Caki2 (cell line): ENCODE measurements around the gene PSMB5. TPM values are rescaled to one million over a fixed set of nuclear protein-coding genes. Genes with fewer than 3 reads are reported as not detected.

ENCODE experiments used
- DNase-seq: peaks from one replicate; pipeline ENCODE4 v3.0.0-alpha.2; 2015; ENCODE audit warnings: low read depth
- in situ Hi-C: cut with HindIII; loops from 2 replicates; pipeline ENCODE4 v1.10.0; 2016; ENCODE audit warnings: low sequenced_read_pairs, low pct_unique_long_range_greater_than_20kb, mixed read lengths
- total RNA-seq: library from RNA; depleted of rRNA; stranded (reverse); fragments of >200 nt; shearing (Covaris generic); gene quantifications from 2 replicates; pipeline ENCODE4 v1.2.3, GENCODE V29; 2014; ENCODE audit warnings: low replicate concordance; rRNA removed

PSMB5 gene
- 225 and 270 TPM in 2 replicates for total RNA-seq

- in situ Hi-C loops, result no loop called here
Observed at GRCh38 chr14:23034498-23035302, at the start of gene PSMB5. Gene PSMB5, minus strand, starts transcription at chr14:23034900. Its CDS starts 19 bp downstream, at chr14:23034881.

GRCh38 chr14:23080474-23080873 is 45.8 kb upstream of the PSMB5 start:
- no peak for DNase-seq
- in situ Hi-C loops, result no loop called here

More at GRCh38 chr14:23034498-23035302, at the start of gene PSMB5:
- peak; percentile 92 for DNase-seq

- in situ Hi-C loops, result no loop called here
- DNase-seq, result no peak
Observed at GRCh38 chr14:23079716-23080115, 45.0 kb upstream of the PSMB5 start.

- in situ Hi-C loops, result no loop called here
- DNase-seq, result peak; percentile 77
Observed at GRCh38 chr14:23078692-23079116, 44.0 kb upstream of the PSMB5 start.

GRCh38 chr14:23077962-23078361 is 43.3 kb upstream of the PSMB5 start:
- DNase-seq, result no peak
- in situ Hi-C loops, result no loop called here

- in situ Hi-C loops, result no loop called here
- no peak for DNase-seq
Observed at GRCh38 chr14:23076785-23077408, 42.2 kb upstream of the PSMB5 start.

GRCh38 chr14:23074906-23075305 is 40.2 kb upstream of the PSMB5 start:
- DNase-seq, result no peak
- in situ Hi-C loops, result no loop called here

- in situ Hi-C loops, result no loop called here
- no peak for DNase-seq
Observed at GRCh38 chr14:23071921-23072539, 37.3 kb upstream of the PSMB5 start.

- DNase-seq, result peak; percentile 78
- in situ Hi-C loops, result no loop called here
Observed at GRCh38 chr14:23071244-23071920, 36.7 kb upstream of the PSMB5 start.

GRCh38 chr14:23070262-23071129 is 35.8 kb upstream of the PSMB5 start:
- DNase-seq, result no peak
- in situ Hi-C loops, result no loop called here

- no peak for DNase-seq
- in situ Hi-C loops, result no loop called here
Observed at GRCh38 chr14:23069413-23069806, 34.7 kb upstream of the PSMB5 start.

- DNase-seq, result peak; percentile 86
- in situ Hi-C loops, result no loop called here
Observed at GRCh38 chr14:23068789-23069412, 34.2 kb upstream of the PSMB5 start.

- in situ Hi-C loops, result no loop called here
Observed at GRCh38 chr14:23067847-23068788, 33.4 kb upstream of the PSMB5 start.

GRCh38 chr14:23066855-23067744 is 32.4 kb upstream of the PSMB5 start:
- in situ Hi-C loops, result no loop called here

More at GRCh38 chr14:23067847-23068788, 33.4 kb upstream of the PSMB5 start:
- DNase-seq, result no peak

GRCh38 chr14:23066368-23066767 is 31.7 kb upstream of the PSMB5 start:
- in situ Hi-C loops, result no loop called here
- DNase-seq, result no peak

More at GRCh38 chr14:23066855-23067744, 32.4 kb upstream of the PSMB5 start:
- no peak for DNase-seq
